WERI-Rb-1 (cell line): ENCODE measurements around the gene POLR2F.

Source experiments
- DNase-seq: peaks from one replicate; pipeline ENCODE4 v3.0.0-alpha.2; 2020
- H3K27ac ChIP-seq: fragments of 250-450 bp; sonication (Bioruptor Pico); 2 replicates; pipeline ENCODE4 v1.5.1; 2020; ENCODE audit warnings: mild to moderate bottlenecking, moderate library complexity
- H3K27me3 ChIP-seq: fragments of 250-450 bp; sonication (Bioruptor Pico); 2 replicates; pipeline ENCODE4 v1.5.1; 2021; ENCODE audit warnings: mild to moderate bottlenecking, low read depth, moderate library complexity; ENCODE audit not compliant: insufficient read depth, severe bottlenecking
- H3K36me3 ChIP-seq: fragments of 250-450 bp; sonication (Bioruptor Pico); 2 replicates; pipeline ENCODE4 v1.5.1; 2020; ENCODE audit warnings: mild to moderate bottlenecking, moderate library complexity
- H3K4me3 ChIP-seq: 2 replicates; pipeline ENCODE4 v1.5.1; 2011; ENCODE audit warnings: low read depth, mild to moderate bottlenecking, control low read depth, low read length
- H3K9me3 ChIP-seq: fragments of 250-450 bp; sonication (Bioruptor Pico); 2 replicates; pipeline ENCODE4 v1.5.1; 2021; ENCODE audit warnings: mild to moderate bottlenecking, moderate library complexity; ENCODE audit not compliant: severe bottlenecking
- CTCF ChIP-seq: IDR thresholded peaks from 2 replicates; pipeline ENCODE4 v1.5.1; 2011; ENCODE audit warnings: low read depth, mild to moderate bottlenecking, control low read depth, inconsistent platforms, low read length

The POLR2F gene

GRCh38 chr22:37996079-37996478 is 42.6 kb downstream of the POLR2F start:
- TF ChIP-seq CTCF = no peak
- Histone ChIP-seq H3K36me3 (no peaks in the 10 kb centered on the region), H3K4me3 (no peak overlapping the region), H3K9me3 (no peaks in the 10 kb centered on the region), H3K27me3 (no peaks in the 10 kb centered on the region), H3K27ac (no peak overlapping the region)
- no peak for DNase-seq

- no peaks in the 10 kb centered on the region for H3K36me3 ChIP-seq
- no peaks in the 10 kb centered on the region for H3K27me3 ChIP-seq
- H3K27ac ChIP-seq = no peak overlapping the region
- H3K9me3 ChIP-seq = no peaks in the 10 kb centered on the region
- peak; percentile 28 for DNase-seq
- H3K4me3 ChIP-seq = no peak overlapping the region
- peak; percentile 27; the same call in 1 of the 2 replicates for TF ChIP-seq CTCF
These were observed 43.2 kb downstream of the POLR2F start for GRCh38 chr22:37996515-37997246.

- DNase-seq = no peak
- Histone ChIP-seq H3K27me3 (no peaks in the 10 kb centered on the region), H3K4me3 (no peak overlapping the region), H3K36me3 (no peaks in the 10 kb centered on the region), H3K27ac (no peak overlapping the region), H3K9me3 (no peaks in the 10 kb centered on the region)
- TF ChIP-seq CTCF = no peak
These were observed 45.0 kb downstream of the POLR2F start for GRCh38 chr22:37998543-37998942.

GRCh38 chr22:37999236-37999635 is 45.7 kb downstream of the POLR2F start:
- no peak for TF ChIP-seq CTCF
- Histone ChIP-seq H3K27ac (no peak overlapping the region), H3K36me3 (no peaks in the 10 kb centered on the region), H3K27me3 (no peaks in the 10 kb centered on the region), H3K9me3 (no peaks in the 10 kb centered on the region), H3K4me3 (no peak overlapping the region)
- DNase-seq = no peak

GRCh38 chr22:37999640-38000272 is 46.3 kb downstream of the POLR2F start:
- no peak for TF ChIP-seq CTCF
- Histone ChIP-seq H3K4me3 (no peak overlapping the region), H3K27me3 (no peaks in the 10 kb centered on the region), H3K9me3 (no peaks in the 10 kb centered on the region), H3K36me3 (no peaks in the 10 kb centered on the region), H3K27ac (no peak overlapping the region)
- DNase-seq = no peak
